Measurements from ENCODE around the gene GAS6.

Gene GAS6

GRCh38 chr13:113803409-113804016 is 60.4 kb downstream of the GAS6 start:
- ChIA-PET CTCF (interaction anchor here (1.1 kb wide), 1 partner anchor 130 kb away, joined by 3 read pairs; no protein-coding TSS in a partner anchor), POLR2A (no interaction called here)
- no peak for TF ChIP-seq CTCF (IDR thresholded peaks at IDR 0.05; ENCODE audit: control extremely low read depth, extremely low read depth, low read depth, missing control alignments)
- DNase-seq (ENCODE audit: extremely low spot score) = no peak

GRCh38 chr13:113802761-113803160 is 61.1 kb downstream of the GAS6 start:
- ChIA-PET POLR2A (no interaction called here), CTCF (interaction anchor here (1.6 kb wide), 1 partner anchor 14 kb away, joined by 4 read pairs; no protein-coding TSS in a partner anchor)
- TF ChIP-seq CTCF (IDR thresholded peaks at IDR 0.05; ENCODE audit: control extremely low read depth, extremely low read depth, low read depth, missing control alignments) = no peak

GRCh38 chr13:113802090-113802531 is 61.8 kb downstream of the GAS6 start:
- no peak for TF ChIP-seq CTCF (IDR thresholded peaks at IDR 0.05; ENCODE audit: control extremely low read depth, extremely low read depth, low read depth, missing control alignments)
- POLR2A ChIA-PET = no interaction called here
- no peak for DNase-seq (ENCODE audit: extremely low spot score)
- CTCF ChIA-PET = interaction anchor here (1.6 kb wide), 1 partner anchor 15 kb away, joined by 4 read pairs; no protein-coding TSS in a partner anchor

More at GRCh38 chr13:113802761-113803160, 61.1 kb downstream of the GAS6 start:
- no peak for DNase-seq (ENCODE audit: extremely low spot score)

GRCh38 chr13:113801289-113801961 is 62.5 kb downstream of the GAS6 start:
- ChIA-PET CTCF (interaction anchor here (1.6 kb wide), 1 partner anchor 15 kb away, joined by 4 read pairs; no protein-coding TSS in a partner anchor), POLR2A (no interaction called here)
- no peak for DNase-seq (ENCODE audit: extremely low spot score)
- TF ChIP-seq CTCF (IDR thresholded peaks at IDR 0.05; ENCODE audit: control extremely low read depth, extremely low read depth, low read depth, missing control alignments) = no peak

- CTCF ChIA-PET = no interaction called here
- DNase-seq (ENCODE audit: extremely low spot score) = no peak
- POLR2A ChIA-PET = no interaction called here
- no peak for TF ChIP-seq CTCF (IDR thresholded peaks at IDR 0.05; ENCODE audit: control extremely low read depth, extremely low read depth, low read depth, missing control alignments)
These were observed 63.3 kb downstream of the GAS6 start for GRCh38 chr13:113800576-113800926.

- DNase-seq (ENCODE audit: extremely low spot score) = no peak
- POLR2A ChIA-PET = no interaction called here
- TF ChIP-seq CTCF (IDR thresholded peaks at IDR 0.05; ENCODE audit: control extremely low read depth, extremely low read depth, low read depth, missing control alignments) = no peak
- CTCF ChIA-PET = no interaction called here
These were observed 65.6 kb downstream of the GAS6 start for GRCh38 chr13:113798200-113798811.
